Measurements from ENCODE around the gene GNG13.

GNG13 gene

GRCh38 chr16:819336-820043 lies 19.0 kb upstream of the GNG13 start:
- no peak for TF ChIP-seq CTCF (IDR thresholded peaks at IDR 0.05; ENCODE audit: extremely low read depth, insufficient read depth, missing control alignments)
- no peak for DNase-seq (ENCODE audit: low spot score)
- in situ Hi-C loops (cut with MboI; ENCODE audit: low pct_unique_long_range_greater_than_20kb, low sequenced_read_pairs, unreplicated experiment), result loop anchor here (10.0 kb wide), 1 partner anchor 295 kb away; no protein-coding TSS in a partner anchor

- in situ Hi-C loops (cut with MboI; ENCODE audit: low pct_unique_long_range_greater_than_20kb, low sequenced_read_pairs, unreplicated experiment), result loop anchor here (10.0 kb wide), 1 partner anchor 296 kb away; no protein-coding TSS in a partner anchor
- DNase-seq (ENCODE audit: low spot score), result no peak
- no peak for TF ChIP-seq CTCF (IDR thresholded peaks at IDR 0.05; ENCODE audit: extremely low read depth, insufficient read depth, missing control alignments)
Observed at GRCh38 chr16:818592-818991, 18.1 kb upstream of the GNG13 start.

GRCh38 chr16:818132-818531 lies 17.6 kb upstream of the GNG13 start:
- DNase-seq (ENCODE audit: low spot score), result no peak
- in situ Hi-C loops (cut with MboI; ENCODE audit: low pct_unique_long_range_greater_than_20kb, low sequenced_read_pairs, unreplicated experiment), result loop anchor here (10.0 kb wide), 1 partner anchor 297 kb away; no protein-coding TSS in a partner anchor
- no peak for TF ChIP-seq CTCF (IDR thresholded peaks at IDR 0.05; ENCODE audit: extremely low read depth, insufficient read depth, missing control alignments)

- no peak for TF ChIP-seq CTCF (IDR thresholded peaks at IDR 0.05; ENCODE audit: extremely low read depth, insufficient read depth, missing control alignments)
- in situ Hi-C loops (cut with MboI; ENCODE audit: low pct_unique_long_range_greater_than_20kb, low sequenced_read_pairs, unreplicated experiment), result loop anchor here (10.0 kb wide), 1 partner anchor 298 kb away; no protein-coding TSS in a partner anchor
- no peak for DNase-seq (ENCODE audit: low spot score)
Observed at GRCh38 chr16:817001-817906, 16.7 kb upstream of the GNG13 start.

- DNase-seq (ENCODE audit: low spot score), result no peak
- in situ Hi-C loops (cut with MboI; ENCODE audit: low pct_unique_long_range_greater_than_20kb, low sequenced_read_pairs, unreplicated experiment), result loop anchor here (10.0 kb wide), 1 partner anchor 299 kb away; no protein-coding TSS in a partner anchor
- no peak for TF ChIP-seq CTCF (IDR thresholded peaks at IDR 0.05; ENCODE audit: extremely low read depth, insufficient read depth, missing control alignments)
Observed at GRCh38 chr16:815861-816260, 15.3 kb upstream of the GNG13 start.

GRCh38 chr16:814974-815373 lies 14.4 kb upstream of the GNG13 start:
- no peak for DNase-seq (ENCODE audit: low spot score)
- in situ Hi-C loops (cut with MboI; ENCODE audit: low pct_unique_long_range_greater_than_20kb, low sequenced_read_pairs, unreplicated experiment), result loop anchor here (10.0 kb wide), 1 partner anchor 300 kb away; no protein-coding TSS in a partner anchor
- no peak for TF ChIP-seq CTCF (IDR thresholded peaks at IDR 0.05; ENCODE audit: extremely low read depth, insufficient read depth, missing control alignments)

Data from GM13977 (cell line).